GM18519 (cell line): ENCODE data around the gene ITM2B.
"Not testable (repeated sequence)": the region's sequence is repeated elsewhere in the genome, so short reads cannot be mapped to it uniquely, and the experiment has no call there.

ENCODE experiments used
- ATAC-seq: cut with Tn5 transposase; IDR thresholded peaks from one replicate; pipeline ENCODE4 v1.9.1; 2021; ENCODE audit warnings: mild to moderate bottlenecking, moderate library complexity; ENCODE audit not compliant: unreplicated experiment, low FRiP score

ITM2B gene

DNA sequence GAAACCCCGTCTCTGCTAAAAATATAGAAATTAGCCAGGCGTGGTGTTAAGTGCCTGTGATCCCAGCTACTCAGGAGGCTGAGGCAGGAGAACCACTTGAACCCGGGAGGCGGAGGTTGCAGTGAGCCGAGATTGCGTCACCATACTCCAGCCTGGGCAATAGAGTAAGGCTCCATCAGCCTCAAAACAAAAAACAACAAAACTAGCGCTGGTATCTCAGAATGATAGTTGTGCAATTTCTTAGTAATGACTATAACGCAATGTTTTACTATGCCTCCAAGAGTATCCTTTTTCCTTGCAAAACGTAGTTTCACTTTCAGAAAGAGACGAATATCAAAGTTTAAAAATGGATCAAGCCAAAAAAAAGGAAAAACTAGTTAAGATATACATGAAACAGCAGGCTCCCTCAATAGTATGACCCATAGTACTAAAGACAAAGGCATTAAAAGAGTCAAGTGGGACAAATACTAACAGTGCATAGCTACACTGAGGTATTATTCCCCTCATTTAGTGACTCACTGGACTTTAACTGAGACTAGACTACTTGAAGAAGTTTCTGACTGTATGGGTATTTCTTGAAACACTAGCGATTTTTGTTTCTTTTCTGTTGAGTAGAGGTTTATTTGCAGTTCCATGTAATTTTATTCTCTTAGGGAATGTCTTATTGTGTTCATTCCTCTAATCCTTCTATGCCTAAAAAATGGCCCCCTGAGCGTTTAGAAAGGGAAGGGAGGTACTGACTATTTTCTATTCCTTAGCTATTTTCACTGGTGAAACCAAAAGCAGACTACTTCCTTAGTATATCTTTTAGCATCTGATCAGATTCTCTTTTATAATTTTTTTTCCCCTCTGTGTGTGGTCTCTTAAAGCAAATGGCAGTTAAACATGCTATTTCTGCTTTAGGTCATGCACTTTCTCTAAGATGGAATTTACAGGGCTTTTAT lies 10.4 kb upstream of the ITM2B start:
- ATAC-seq = no peak

GRCh38 chr13:48224701-48225100 lies 8.3 kb upstream of the ITM2B start:
- no peak for ATAC-seq

DNA sequence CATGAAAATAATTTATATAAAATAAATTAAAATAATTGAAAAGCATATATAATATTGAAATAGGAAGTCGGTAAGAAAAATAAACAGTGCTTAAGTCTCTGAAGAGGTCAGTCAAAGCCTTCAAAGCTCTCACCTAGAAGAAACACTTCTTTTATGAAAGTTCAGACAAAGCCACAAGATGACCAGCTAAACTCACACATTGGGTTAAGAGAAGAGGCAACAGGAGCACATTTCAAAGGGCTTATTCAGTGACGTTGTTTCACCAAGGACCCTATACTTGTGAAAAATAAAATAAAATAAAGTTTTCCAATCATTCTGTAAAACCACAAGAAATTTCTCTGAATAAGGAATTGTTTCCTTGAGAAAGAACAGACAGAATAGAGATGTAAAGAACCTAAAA lies 2.5 kb upstream of the ITM2B start:
- ATAC-seq = no peak

DNA sequence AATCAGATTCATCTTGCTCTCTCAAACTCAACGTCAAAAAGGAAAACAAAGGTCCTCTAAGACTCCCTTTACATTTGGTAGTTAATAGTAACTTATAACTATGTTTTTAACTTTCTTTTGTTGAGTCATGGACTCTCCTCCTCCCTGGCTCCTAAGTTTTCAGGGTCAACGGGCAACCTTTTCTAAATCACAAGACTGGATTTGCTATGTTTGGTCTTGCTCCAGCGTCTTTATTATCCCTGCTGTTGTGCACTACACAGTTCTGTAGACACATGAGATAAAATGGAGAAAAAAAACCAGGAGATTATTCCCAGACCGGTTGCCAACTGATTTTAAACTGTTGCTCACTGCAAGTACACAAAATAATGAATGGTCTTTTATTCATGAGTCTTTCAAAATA lies 1.9 kb upstream of the ITM2B start:
- no peak for ATAC-seq

DNA sequence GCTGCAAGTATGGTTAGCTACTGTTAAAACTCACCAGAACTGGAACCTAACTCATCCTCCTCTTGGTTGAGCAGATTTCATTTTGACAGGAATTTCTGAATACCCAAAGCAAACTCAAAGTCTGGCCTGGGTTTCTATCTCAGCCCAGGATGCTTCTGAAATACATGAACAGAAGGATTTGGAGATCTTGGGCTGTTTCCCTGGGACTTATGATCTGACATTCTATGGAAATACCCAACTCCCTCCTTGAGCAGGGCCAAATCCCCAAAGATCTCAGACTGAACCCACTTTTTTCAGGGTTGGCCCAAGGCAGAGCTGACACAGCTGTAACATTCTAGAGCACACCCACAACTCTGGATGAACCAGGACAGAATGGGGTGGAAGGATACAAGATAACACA lies 1.1 kb upstream of the ITM2B start:
- no peak for ATAC-seq

GRCh38 chr13:48232420-48233045 lies 473 bp upstream of the ITM2B start:
- no peak for ATAC-seq

GRCh38 chr13:48233889-48234488 lies 983 bp downstream of the ITM2B start:
- no peak for ATAC-seq

GRCh38 chr13:48234566-48235340 lies 1.7 kb downstream of the ITM2B start:
- peak; percentile 64 for ATAC-seq

- ATAC-seq = no peak
Measured at GRCh38 chr13:48235341-48236135, 2.5 kb downstream of the ITM2B start.

DNA sequence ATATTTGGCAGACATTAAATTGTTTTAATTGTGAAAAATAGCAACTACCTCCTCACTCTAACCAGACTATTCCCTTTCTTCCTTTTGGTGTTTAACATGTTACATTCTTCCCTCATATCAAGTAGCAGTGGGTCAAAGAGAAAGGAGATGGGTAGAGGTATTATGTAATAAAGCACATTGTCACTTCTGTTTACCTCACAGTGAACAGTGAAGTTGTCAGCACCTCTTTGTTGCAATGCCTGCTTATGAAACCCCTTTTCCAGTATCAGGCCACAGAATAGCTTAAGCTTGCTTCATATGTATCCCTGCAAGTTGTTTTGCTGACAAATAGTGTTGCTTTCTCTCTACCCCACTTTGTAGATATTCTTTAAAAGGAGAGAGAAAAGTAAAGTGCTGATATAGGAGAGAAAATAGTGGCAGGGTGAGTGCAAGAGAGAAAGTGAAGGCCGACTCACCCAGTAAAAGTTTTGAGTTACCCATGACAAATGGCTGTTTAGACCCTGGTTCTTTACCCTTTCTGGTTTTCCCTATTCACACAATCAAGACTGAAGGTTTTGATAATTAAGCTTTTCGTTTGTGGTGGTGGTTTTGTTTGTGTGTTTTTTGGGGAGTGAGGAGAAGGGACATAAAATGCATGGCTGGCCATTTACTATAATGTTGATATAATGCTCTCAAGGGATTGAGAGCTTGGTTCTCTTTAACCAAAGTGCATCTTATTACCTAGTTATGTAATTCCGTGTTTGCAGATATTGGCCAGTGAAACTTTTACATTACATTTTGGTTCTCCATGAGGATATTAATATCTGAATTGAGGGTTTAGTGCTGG lies 3.7 kb downstream of the ITM2B start:
- ATAC-seq = no peak

DNA sequence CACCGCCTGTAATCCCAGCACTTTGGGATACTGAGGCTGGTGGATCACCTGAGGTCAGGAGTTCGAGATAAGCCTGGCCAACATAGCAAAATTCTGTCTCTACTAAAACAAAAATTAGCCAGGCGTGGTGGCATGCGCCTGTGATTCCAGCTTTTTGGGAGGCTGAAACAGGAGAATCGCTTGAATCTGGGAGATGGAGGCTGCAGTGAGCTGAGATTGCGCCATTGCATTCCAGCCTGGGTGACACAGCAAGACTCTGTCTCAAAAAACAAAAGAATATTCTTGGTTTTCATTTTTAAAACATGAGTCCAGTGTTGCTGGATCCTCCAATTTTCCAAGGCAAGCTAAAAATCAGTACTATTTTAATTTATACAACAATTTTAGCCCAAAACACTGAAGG lies 6.4 kb downstream of the ITM2B start:
- not testable (repeated sequence) for ATAC-seq

DNA sequence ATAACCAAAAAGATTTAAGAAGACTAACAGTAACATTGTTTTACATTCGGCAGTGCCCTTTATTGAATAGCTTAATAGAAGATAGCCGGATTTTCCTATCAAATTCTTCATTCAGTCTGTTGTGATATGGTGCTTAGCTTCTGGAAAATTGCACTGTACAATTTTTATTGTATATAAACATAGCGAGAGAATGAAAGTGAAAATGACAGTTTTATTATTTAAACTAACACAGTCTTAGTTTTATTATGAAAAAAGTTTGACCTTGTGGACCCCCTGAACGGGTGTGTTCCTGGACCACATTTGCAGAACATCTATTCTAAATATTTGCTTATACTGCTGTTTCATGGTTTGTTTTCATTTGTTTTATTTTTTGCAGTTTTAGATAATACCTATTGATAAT lies 8.6 kb downstream of the ITM2B start:
- no peak for ATAC-seq

DNA sequence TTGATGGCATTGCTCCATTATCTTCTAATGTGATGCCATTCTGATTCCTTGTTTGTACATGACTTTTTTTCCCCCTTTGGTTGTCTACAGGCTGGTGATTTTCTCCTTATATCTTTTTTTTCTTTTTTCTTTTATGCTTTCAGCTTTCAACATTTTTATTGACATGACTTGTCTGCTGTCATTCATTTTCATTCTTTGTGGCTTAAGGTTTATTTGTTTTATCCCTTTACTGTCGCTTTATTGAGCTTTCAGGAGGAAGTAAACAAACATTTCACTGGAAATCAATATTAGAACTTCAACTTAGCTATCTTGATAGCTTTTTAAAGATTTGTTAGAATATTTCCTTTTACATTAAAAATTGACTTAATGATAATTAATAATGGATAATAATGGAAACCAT lies 9.7 kb downstream of the ITM2B start:
- ATAC-seq = no peak

DNA sequence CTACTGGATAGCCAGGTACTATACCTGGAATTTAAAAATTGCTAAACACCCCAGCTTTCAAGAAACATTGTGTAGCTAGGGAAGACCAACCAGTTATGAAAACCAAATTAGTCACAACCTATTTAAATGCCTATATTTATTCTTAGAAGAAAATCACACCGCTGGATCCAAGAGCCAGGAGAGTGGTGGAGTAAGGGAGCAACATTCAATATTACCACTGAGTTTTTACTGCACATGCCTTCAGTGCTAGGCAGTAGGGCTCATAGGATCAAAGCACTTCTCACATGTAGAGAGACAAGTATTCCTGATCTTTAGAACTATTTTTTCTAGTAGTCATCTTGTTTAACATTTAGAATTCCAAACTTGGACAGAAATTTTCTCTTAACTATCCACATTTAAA lies 11.2 kb downstream of the ITM2B start:
- ATAC-seq = no peak

DNA sequence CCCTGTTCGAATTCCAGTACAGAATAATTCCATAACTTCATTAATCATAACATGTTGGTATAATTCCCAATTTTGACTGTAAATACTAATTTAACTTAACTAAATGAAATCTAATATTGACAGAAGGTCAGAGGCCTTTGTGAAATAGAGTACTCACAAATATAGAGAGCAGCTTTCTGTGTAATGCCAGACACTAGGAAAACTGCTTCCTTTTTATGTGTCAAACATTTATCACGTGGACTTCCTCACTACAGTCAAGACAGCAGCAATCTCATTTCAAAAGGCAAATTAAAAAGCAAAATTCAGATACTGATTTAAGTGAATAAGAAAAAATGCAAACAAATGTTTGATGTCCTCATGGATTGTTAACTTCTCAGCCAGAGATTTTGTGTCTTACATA lies 13.1 kb downstream of the ITM2B start:
- no peak for ATAC-seq

- ATAC-seq = no peak
Measured at GRCh38 chr13:48249018-48249417, 16.0 kb downstream of the ITM2B start.

DNA sequence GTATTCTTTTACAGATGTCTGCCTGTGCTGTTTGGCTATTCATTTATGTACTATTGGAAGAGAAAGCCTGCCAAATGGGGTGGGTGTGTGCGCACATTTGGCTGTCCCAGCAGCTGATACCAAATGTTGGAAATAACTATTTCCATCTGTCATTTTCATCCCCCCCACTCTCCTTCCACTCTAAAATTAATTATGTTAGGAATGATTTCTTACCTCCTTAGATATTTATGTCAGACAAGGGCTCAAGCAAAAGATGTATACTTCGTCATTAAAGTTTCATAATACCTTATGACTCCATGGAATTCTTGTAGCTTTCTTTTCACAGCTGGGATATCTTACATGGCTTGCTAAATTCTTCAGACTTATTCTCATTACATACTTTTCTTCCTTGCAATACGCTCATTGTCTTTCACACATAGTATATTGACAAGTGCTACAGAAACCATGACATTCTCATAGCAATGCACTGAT lies 18.6 kb downstream of the ITM2B start:
- ATAC-seq = no peak

GRCh38 chr13:48252176-48252575 lies 19.2 kb downstream of the ITM2B start:
- ATAC-seq = no peak

GRCh38 chr13:48253849-48254248 lies 20.8 kb downstream of the ITM2B start:
- no peak for ATAC-seq
